Subcutaneous adipose tissue (tissue), 4 donors: ENCODE results near the gene RNU6-8. TPM values are rescaled to one million over a fixed set of nuclear protein-coding genes. Genes with fewer than 3 reads are reported as not detected.

Source experiments
- CTCF ChIP-seq: fragments of 450-650 bp; IDR thresholded peaks from one replicate; pipeline ENCODE4 v1.5.1; 2016; ENCODE audit warnings: low read depth, mild to moderate bottlenecking, control low read depth, antibody characterized with exemption, moderate library complexity
- total RNA-seq, 4 donors: library from RNA; depleted of rRNA; stranded (reverse); fragments of >200 nt; gene quantifications; one replicate each; pipeline ENCODE4 v1.1.0, GENCODE V29; 2016

Gene RNU6-8
- total RNA-seq, 4 donors from 2014 or later: not detected

- no peak for TF ChIP-seq CTCF
These were observed 2.9 kb upstream of the RNU6-8 start for GRCh38 chr14:32205984-32206383.

GRCh38 chr14:32205554-32205953 lies 2.5 kb upstream of the RNU6-8 start:
- TF ChIP-seq CTCF: no peak

- no peak for TF ChIP-seq CTCF
These were observed 874 bp upstream of the RNU6-8 start for GRCh38 chr14:32203928-32204357.

- no peak for TF ChIP-seq CTCF
These were observed 525 bp downstream of the RNU6-8 start for GRCh38 chr14:32202491-32202997.

- TF ChIP-seq CTCF: no peak
These were observed 1.1 kb downstream of the RNU6-8 start, which contains the start of gene RNU6-7 for GRCh38 chr14:32201816-32202490. TSS of gene RNU6-7 (plus strand) at chr14:32202045.

- TF ChIP-seq CTCF: no peak
These were observed 1.8 kb downstream of the RNU6-8 start for GRCh38 chr14:32201193-32201815.

GRCh38 chr14:32200368-32201192 lies 2.5 kb downstream of the RNU6-8 start:
- no peak for TF ChIP-seq CTCF
